GM12878 (cell line): ENCODE data around the gene PAF1. TPM values are rescaled to one million over a fixed set of nuclear protein-coding genes. Genes with fewer than 3 reads are reported as not detected.

Source experiments
- ATF7 ChIP-seq: fragments of 450-650 bp; IDR thresholded peaks from 2 replicates; pipeline ENCODE4 v1.6.1; 2016; ENCODE audit warnings: low read depth, mild to moderate bottlenecking
- BRCA1 ChIP-seq: IDR thresholded peaks from 2 replicates; pipeline ENCODE4 v1.6.1; 2011; ENCODE audit warnings: low read depth, low read length, improper control_type of control experiment
- LARP7 ChIP-seq: fragments of 450-650 bp; IDR thresholded peaks from 2 replicates; pipeline ENCODE4 v1.6.1; 2017; ENCODE audit warnings: mild to moderate bottlenecking
- MEF2A ChIP-seq: IDR thresholded peaks from 2 replicates; pipeline ENCODE4 v1.6.1; 2011; ENCODE audit warnings: low read depth, mild to moderate bottlenecking, low read length, moderate library complexity; ENCODE audit not compliant: insufficient read depth
- MTA3 ChIP-seq: IDR thresholded peaks from 2 replicates; pipeline ENCODE4 v1.6.1; 2012; ENCODE audit warnings: low read length, inconsistent platforms, borderline replicate concordance
- NFYA ChIP-seq: IDR thresholded peaks from 2 replicates; pipeline ENCODE4 v1.6.1; 2011; ENCODE audit warnings: low read depth, mild to moderate bottlenecking, low read length, improper control_type of control experiment, borderline replicate concordance
- RCOR1 ChIP-seq: conservative IDR thresholded peaks from 2 replicates; pipeline ENCODE4 v1.6.1; 2012; ENCODE audit warnings: low read depth, low read length, improper control_type of control experiment
- SMAD1 ChIP-seq: fragments of 450-650 bp; IDR thresholded peaks from 2 replicates; pipeline ENCODE4 v1.6.1; 2018; ENCODE audit warnings: mild to moderate bottlenecking, low read depth; ENCODE audit not compliant: partially characterized antibody
- SUPT20H ChIP-seq: IDR thresholded peaks from 2 replicates; pipeline ENCODE4 v1.6.1; 2011; ENCODE audit warnings: low read depth, mild to moderate bottlenecking, low read length, moderate library complexity, borderline replicate concordance; ENCODE audit not compliant: control insufficient read depth
- TAF1 ChIP-seq: IDR thresholded peaks from 2 replicates; pipeline ENCODE4 v1.6.1; 2011; ENCODE audit warnings: mild to moderate bottlenecking, low read depth, low read length, borderline replicate concordance
- YY1 ChIP-seq: IDR thresholded peaks from 2 replicates; pipeline ENCODE4 v1.6.1; 2011; ENCODE audit warnings: low read depth, mild to moderate bottlenecking, low read length
- polyA plus RNA-seq, 11 experiments: library from polyadenylated mRNA; depleted of rRNA in 4 of 11; unstranded in 6 of 11; stranded (reverse) in 5 of 11; fragments of >200 nt; fragmentation: Nextera tagmentation in 4 of 11; fragmentation: Illumina TruSeq in 1 of 11; extraction: Ambion mirVana in 4 of 11; extraction: Trizol in 1 of 11; gene quantifications; 1 replicate in 1 of 11; 2 replicates in 10 of 11; pipeline versions ENCODE4 v1.2.1 to v1.2.3, GENCODE V29; 2011 to 2016; ENCODE audit warnings: inconsistent platforms in 2 of 11, missing spikeins in 2 of 11, low read depth in 1 of 11
- total RNA-seq, 4 experiments: library from RNA; depleted of rRNA in 3 of 4; stranded (reverse); fragments of >200 nt in 3 of 4; fragmentation: Illumina TruSeq in 1 of 4; extraction: Trizol in 1 of 4; gene quantifications; 2 replicates each; pipeline versions ENCODE4 v1.2.1 to v1.2.3, GENCODE V29; 2013 to 2021
- TF ChIP-seq, protein P1 (sequence below): fragments of 450-650 bp; formaldehyde crosslinking; IDR thresholded peaks from 2 replicates; pipeline ENCODE4 v1.4.0; 2020; ENCODE audit warnings: mild to moderate bottlenecking, moderate library complexity
- TF ChIP-seq, protein P2 (sequence below): IDR thresholded peaks from 2 replicates; pipeline ENCODE4 v1.6.1; 2012; ENCODE audit warnings: mild to moderate bottlenecking, low read depth, low read length
- TF ChIP-seq, protein P3 (sequence below): fragments of 450-650 bp; IDR thresholded peaks from 2 replicates; pipeline ENCODE4 v1.6.1; 2016; ENCODE audit warnings: mild to moderate bottlenecking, moderate library complexity, borderline replicate concordance
- TF ChIP-seq, protein P4 (sequence below): IDR thresholded peaks from 2 replicates; pipeline ENCODE4 v1.6.1; 2012; ENCODE audit warnings: low read depth, low read length, improper control_type of control experiment

The PAF1 gene
- total and polyA plus RNA-seq, 10 of the 15 experiments (the other 5 are each of a cell fraction or from before 2014, with no cell fraction given): 1.7 to 45.8 (median 39.6) TPM

DNA sequence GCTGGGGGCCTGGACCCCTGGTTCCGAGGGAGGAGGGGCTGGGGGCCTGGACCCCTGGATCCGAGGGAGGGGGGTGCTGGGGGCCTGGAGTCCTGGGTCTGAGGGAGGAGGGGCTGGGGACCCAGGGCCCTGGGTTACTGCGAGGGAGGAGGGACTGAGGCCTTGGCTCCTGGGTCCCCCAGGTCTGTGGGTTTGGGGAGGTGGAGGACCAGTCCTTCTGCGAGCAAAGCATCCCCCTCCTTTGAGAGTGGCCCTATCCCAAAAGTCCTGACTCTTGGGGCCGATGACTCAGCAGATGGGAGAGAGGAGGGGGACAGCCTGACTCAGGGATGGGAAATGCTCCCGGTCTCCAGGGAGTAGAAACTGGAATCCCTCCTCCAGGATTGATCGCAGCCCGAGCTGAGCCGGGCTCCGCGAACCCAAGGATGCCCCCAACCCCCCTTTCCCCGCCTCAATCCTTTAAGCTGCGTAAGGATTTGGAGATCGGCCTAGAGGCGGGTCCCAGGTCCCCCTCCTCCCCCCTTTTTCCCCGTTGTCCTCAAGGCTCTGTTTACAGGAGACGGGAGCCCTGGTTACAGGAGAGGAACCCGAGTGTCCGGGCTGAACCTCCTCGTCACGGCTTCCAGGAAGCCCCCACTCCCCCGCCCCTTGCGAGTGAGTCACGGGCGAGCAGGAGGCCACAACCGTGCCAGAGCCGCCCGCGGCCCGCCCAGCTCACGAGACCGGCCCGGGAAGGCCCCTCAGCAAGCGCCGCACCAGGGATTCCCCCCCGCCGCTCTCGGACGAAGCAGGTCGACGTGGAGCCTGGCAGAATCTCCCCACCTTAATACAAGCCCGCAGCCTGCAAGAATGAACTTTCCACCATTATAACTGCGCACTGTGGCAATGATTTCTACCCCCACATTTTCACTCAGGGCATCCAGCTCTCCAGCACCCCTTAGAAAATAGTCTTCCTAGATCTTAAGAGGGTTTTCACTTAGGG, 12.7 kb upstream of the PAF1 start (continued):
- no peak for TF ChIP-seq SUPT20H
- TF ChIP-seq ATF7: no peak; the same call in none of the 2 replicates
- TF ChIP-seq BRCA1: no peak
- TF ChIP-seq, protein P1, sequence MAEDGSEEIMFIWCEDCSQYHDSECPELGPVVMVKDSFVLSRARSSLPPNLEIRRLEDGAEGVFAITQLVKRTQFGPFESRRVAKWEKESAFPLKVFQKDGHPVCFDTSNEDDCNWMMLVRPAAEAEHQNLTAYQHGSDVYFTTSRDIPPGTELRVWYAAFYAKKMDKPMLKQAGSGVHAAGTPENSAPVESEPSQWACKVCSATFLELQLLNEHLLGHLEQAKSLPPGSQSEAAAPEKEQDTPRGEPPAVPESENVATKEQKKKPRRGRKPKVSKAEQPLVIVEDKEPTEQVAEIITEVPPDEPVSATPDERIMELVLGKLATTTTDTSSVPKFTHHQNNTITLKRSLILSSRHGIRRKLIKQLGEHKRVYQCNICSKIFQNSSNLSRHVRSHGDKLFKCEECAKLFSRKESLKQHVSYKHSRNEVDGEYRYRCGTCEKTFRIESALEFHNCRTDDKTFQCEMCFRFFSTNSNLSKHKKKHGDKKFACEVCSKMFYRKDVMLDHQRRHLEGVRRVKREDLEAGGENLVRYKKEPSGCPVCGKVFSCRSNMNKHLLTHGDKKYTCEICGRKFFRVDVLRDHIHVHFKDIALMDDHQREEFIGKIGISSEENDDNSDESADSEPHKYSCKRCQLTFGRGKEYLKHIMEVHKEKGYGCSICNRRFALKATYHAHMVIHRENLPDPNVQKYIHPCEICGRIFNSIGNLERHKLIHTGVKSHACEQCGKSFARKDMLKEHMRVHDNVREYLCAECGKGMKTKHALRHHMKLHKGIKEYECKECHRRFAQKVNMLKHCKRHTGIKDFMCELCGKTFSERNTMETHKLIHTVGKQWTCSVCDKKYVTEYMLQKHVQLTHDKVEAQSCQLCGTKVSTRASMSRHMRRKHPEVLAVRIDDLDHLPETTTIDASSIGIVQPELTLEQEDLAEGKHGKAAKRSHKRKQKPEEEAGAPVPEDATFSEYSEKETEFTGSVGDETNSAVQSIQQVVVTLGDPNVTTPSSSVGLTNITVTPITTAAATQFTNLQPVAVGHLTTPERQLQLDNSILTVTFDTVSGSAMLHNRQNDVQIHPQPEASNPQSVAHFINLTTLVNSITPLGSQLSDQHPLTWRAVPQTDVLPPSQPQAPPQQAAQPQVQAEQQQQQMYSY: no peak
- no peak for TF ChIP-seq RCOR1
- TF ChIP-seq SMAD1: peak; percentile 16
- TF ChIP-seq, protein P2, sequence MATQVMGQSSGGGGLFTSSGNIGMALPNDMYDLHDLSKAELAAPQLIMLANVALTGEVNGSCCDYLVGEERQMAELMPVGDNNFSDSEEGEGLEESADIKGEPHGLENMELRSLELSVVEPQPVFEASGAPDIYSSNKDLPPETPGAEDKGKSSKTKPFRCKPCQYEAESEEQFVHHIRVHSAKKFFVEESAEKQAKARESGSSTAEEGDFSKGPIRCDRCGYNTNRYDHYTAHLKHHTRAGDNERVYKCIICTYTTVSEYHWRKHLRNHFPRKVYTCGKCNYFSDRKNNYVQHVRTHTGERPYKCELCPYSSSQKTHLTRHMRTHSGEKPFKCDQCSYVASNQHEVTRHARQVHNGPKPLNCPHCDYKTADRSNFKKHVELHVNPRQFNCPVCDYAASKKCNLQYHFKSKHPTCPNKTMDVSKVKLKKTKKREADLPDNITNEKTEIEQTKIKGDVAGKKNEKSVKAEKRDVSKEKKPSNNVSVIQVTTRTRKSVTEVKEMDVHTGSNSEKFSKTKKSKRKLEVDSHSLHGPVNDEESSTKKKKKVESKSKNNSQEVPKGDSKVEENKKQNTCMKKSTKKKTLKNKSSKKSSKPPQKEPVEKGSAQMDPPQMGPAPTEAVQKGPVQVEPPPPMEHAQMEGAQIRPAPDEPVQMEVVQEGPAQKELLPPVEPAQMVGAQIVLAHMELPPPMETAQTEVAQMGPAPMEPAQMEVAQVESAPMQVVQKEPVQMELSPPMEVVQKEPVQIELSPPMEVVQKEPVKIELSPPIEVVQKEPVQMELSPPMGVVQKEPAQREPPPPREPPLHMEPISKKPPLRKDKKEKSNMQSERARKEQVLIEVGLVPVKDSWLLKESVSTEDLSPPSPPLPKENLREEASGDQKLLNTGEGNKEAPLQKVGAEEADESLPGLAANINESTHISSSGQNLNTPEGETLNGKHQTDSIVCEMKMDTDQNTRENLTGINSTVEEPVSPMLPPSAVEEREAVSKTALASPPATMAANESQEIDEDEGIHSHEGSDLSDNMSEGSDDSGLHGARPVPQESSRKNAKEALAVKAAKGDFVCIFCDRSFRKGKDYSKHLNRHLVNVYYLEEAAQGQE: no peak
- 0 out of 2 replicates have a peak, but pooled peaks have one; percentile 46 for TF ChIP-seq TAF1
- TF ChIP-seq MTA3: no peak
- TF ChIP-seq LARP7: 0 out of 2 replicates have a peak, but pooled peaks have one; percentile 26
- TF ChIP-seq MEF2A: peak; percentile 68; the same call in 1 of the 2 replicates
- TF ChIP-seq, protein P3, sequence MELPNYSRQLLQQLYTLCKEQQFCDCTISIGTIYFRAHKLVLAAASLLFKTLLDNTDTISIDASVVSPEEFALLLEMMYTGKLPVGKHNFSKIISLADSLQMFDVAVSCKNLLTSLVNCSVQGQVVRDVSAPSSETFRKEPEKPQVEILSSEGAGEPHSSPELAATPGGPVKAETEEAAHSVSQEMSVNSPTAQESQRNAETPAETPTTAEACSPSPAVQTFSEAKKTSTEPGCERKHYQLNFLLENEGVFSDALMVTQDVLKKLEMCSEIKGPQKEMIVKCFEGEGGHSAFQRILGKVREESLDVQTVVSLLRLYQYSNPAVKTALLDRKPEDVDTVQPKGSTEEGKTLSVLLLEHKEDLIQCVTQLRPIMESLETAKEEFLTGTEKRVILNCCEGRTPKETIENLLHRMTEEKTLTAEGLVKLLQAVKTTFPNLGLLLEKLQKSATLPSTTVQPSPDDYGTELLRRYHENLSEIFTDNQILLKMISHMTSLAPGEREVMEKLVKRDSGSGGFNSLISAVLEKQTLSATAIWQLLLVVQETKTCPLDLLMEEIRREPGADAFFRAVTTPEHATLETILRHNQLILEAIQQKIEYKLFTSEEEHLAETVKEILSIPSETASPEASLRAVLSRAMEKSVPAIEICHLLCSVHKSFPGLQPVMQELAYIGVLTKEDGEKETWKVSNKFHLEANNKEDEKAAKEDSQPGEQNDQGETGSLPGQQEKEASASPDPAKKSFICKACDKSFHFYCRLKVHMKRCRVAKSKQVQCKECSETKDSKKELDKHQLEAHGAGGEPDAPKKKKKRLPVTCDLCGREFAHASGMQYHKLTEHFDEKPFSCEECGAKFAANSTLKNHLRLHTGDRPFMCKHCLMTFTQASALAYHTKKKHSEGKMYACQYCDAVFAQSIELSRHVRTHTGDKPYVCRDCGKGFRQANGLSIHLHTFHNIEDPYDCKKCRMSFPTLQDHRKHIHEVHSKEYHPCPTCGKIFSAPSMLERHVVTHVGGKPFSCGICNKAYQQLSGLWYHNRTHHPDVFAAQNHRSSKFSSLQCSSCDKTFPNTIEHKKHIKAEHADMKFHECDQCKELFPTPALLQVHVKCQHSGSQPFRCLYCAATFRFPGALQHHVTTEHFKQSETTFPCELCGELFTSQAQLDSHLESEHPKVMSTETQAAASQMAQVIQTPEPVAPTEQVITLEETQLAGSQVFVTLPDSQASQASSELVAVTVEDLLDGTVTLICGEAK: no peak
- TF ChIP-seq YY1: peak; percentile 34
- TF ChIP-seq, protein P4, sequence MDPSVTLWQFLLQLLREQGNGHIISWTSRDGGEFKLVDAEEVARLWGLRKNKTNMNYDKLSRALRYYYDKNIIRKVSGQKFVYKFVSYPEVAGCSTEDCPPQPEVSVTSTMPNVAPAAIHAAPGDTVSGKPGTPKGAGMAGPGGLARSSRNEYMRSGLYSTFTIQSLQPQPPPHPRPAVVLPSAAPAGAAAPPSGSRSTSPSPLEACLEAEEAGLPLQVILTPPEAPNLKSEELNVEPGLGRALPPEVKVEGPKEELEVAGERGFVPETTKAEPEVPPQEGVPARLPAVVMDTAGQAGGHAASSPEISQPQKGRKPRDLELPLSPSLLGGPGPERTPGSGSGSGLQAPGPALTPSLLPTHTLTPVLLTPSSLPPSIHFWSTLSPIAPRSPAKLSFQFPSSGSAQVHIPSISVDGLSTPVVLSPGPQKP: 0 out of 2 replicates have a peak, but pooled peaks have one; percentile 54
- TF ChIP-seq NFYA: no peak
